ENCODE data around the gene MBD5.
A peak's percentile ranks its signal among the peaks of the same experiment; 100 is the strongest.

Gene MBD5

DNA sequence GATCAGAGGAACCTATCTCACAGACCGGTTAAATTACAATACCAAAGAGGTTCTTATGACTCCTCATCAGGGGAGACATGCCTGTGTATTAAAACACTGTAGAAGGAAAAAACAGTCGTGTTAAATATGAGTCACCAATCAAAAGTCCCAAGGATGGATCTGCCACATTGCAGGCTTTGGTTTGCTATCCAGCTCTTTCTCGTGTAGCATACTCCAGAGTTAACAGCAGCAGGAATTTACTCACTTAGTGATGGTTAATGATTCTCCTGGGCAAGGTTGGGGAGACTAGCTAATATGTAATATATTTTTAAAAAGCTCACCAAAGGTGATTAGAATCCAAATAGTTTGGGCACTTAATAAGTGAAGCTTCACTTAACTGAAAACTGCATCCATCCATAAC, 109.7 kb downstream of the MBD5 start:
- DNase-seq: no peak

DNA sequence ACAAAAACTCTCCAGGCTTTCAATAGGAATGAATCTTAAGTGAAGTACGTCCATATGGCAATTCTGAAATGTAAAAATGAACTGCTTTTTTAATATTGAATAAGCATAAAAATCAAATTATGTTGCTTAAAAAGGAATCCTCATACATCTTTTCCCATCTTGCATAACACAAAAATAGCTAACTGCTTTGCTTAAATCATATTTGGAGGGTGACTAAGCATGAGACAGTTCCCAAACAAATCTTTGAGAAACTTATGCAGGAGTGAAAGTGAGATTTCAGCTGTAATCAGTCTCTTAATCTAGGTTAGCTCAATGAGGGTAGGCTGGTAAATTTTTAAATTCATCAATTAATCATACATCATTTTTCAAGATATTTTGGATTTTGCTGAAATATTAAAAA, 111.5 kb downstream of the MBD5 start:
- no peak for DNase-seq

GRCh38 chr2:148135705-148136104, 114.8 kb downstream of the MBD5 start:
- no peak for DNase-seq

DNA sequence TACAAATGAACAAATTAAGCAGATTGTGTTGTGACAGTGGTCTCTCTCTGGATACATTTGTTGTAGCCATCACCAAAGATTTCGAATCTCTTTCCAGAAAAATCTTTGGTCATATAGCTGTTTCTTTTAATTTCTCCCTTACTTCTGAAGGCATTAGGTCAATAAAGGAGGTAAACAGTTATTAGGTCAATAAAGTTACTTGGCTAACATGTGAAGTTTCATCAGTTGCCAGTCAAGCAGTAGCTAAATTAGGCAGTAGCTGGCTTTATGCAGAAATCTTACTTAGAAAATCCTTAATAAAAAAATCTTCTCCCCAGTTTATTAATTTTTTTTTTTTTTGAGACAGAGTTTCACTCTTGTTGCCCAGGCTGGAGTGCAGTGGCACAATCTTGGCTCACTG, 115.5 kb downstream of the MBD5 start:
- no peak for DNase-seq

- DNase-seq: no peak
Observed at GRCh38 chr2:148161909-148162435, 141.1 kb downstream of the MBD5 start.

DNA sequence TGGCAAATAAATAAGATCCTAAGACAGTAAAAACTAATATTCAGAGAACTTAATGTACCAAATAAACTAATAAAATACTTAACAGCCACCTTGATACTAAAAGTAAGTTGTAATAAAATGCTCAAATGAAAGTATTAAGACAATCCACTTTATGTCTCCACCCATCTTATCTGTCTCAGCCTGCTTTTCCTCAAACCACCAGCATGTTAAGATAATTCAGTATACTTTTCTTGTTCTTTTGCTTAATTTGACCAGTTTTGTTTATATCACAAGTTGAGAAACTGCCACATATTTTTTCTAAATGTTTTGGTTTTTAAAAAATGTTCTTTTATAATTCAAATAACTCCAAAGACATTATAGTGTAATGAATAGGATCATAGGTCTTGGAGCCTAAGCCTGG, 142.0 kb downstream of the MBD5 start:
- no peak for DNase-seq

GRCh38 chr2:148165975-148166374, 145.1 kb downstream of the MBD5 start:
- no peak for DNase-seq

- no peak for DNase-seq
Observed at GRCh38 chr2:148167241-148167766, 146.4 kb downstream of the MBD5 start.

GRCh38 chr2:148167855-148168254, 147.0 kb downstream of the MBD5 start:
- DNase-seq: no peak

DNA sequence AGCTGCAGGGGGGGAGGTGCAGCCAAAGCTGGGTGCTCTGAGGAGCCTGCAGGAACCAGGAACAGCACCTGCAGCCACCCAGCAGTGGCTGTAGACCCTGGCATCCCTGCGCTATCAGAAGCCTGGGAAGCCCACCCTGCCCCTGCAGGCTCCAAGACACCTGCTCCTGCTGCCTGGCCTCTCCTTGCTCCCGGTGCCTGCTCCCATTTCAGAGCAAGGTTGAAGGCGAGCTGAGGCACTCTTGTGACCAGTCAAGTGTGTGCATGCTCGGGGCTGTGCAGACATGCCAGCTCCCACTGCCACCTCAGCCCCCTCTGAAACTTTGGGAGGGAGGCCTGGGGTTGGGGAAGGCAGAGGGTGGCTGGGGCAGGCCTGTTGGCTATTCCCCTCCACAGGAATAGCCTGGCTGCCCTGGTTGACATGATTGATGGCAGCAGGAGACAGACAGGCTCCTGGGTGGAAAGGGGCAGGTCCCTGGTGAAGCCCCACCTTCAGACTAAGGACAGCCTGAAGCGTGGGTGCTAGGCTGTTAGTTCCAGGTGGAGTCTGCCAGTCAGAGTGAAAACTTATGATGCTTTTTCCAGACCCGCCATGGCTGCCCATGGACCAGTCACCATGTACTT, 151.4 kb downstream of the MBD5 start:
- no peak for DNase-seq

DNA sequence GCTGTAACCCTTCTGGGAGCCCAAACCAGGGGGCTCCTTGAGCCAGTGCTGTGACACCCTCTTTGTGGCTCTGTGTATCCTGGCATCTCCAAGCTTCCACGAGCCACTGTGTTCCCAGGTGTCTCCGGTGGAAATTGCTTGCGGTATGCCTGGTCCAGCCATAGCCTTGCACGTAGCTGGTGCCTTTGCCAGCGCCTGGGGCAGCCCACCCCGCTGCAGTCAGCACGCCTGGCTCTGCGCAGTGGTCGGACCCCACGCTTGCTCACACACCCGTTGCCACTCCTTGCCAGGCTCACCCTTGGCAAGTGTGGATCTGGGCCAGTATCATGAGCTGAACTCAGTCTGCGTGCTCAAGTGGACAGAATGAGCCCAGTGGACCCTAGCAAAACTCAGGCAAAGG, 152.3 kb downstream of the MBD5 start:
- DNase-seq: no peak

GRCh38 chr2:148177559-148177958, 156.7 kb downstream of the MBD5 start:
- DNase-seq: no peak

- no peak for DNase-seq
Observed at GRCh38 chr2:148179724-148180123, 158.8 kb downstream of the MBD5 start.

DNA sequence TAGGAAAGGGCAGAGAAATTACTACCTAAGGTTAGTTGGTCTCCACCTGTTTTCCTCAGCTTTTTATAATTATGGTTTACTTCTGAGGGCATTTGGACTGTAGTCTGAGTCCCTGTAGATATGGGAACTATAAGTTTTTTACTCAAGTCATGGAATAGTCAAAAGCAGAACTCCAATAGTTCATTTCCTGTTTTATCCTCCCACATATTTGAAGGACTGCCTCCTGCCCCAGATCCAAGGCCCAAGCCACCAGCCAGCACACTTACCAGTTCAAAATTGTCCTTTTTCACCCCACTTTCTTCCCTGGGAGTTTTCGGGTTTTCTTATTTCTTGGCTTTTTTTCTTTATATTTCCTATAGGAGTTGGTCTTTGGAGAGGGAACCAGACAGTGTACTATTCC, 164.1 kb downstream of the MBD5 start:
- DNase-seq: no peak

- DNase-seq: no peak
Observed at GRCh38 chr2:148194882-148195281, 174.0 kb downstream of the MBD5 start.

DNA sequence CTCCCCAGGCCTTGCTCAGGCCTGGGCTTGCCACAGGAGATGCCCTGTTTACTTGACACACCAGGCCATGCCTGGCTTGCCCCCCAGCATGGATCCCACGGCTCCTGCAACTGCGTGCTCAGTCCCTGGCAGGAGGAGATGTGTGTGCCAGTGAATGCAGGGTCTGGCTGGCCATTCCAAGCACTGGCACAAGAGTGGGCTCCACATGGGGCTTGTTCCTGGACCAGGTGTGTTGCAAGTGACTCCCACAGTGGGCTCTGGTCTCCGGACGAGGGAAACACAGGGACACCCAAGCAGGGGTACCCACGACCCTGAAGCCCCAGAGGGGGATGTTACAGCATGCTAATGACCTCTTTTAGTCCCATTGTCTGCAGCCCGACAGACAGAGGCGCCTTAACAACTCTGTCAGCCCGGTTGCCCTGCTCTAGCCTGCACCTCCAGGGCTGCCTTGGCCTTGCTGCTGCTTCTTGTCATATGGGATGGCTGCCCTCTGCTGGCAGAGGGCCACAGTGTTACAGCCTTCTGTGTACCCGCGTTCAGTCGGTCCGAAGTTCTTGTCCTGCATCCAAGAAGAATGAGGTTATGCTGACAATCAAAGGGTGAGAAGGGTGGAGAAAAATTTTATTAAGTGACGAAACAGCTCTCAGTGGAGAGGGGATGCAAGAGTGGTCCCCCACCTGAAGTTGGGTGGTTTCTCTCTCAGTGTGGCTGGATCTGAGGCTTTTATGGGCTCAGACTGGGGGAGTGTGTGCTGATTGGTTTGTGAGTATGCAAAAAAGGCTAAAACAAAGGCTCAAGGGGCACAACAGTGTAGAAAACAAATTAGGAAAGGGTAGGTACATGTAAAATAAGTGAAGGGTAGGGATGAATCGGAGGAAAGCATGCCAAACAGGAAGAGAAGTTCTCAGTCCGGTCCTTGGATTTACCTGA, 180.4 kb downstream of the MBD5 start:
- peak; percentile 4 for DNase-seq

- DNase-seq: no peak
Observed at GRCh38 chr2:148202237-148202636, 181.3 kb downstream of the MBD5 start.

DNA sequence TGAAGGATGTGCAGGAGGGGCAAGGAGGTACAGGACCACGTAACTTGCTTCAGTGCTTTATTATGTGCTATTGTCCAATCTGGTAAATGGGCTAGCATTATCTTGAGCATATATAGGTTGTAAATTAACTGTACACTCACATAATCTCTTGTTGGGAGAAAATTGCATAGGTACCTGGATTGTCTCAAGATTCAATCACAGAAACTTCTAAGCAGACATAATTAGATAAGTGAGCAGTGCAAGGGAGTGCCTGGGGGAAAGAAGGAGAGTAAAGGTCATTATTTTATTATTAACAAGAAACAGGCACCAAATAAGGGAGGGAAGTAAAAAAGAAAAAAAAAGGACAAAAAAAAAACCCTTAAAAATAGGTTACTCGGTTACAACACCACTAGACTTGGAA, 186.2 kb downstream of the MBD5 start:
- no peak for DNase-seq

DNA sequence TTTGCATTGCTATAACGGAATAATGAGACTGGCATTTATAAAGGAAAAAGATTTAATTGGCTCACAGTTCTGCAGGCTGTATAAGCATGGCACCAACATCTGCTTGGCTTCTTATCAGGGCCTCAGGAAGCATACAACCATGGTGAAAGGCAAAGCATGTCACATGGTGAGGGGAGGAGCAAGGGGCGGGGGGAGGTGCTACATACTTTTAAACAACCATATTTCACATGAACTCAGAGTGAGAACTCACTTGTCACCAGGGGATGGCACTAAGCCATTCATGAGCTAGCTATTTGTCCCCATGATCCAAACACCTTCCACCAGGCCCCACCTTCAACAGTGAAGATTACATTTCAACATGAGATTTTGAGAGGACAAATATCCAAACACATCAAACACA, 188.7 kb downstream of the MBD5 start:
- no peak for DNase-seq

GRCh38 chr2:148218326-148219075, 197.6 kb downstream of the MBD5 start:
- no peak for DNase-seq

DNA sequence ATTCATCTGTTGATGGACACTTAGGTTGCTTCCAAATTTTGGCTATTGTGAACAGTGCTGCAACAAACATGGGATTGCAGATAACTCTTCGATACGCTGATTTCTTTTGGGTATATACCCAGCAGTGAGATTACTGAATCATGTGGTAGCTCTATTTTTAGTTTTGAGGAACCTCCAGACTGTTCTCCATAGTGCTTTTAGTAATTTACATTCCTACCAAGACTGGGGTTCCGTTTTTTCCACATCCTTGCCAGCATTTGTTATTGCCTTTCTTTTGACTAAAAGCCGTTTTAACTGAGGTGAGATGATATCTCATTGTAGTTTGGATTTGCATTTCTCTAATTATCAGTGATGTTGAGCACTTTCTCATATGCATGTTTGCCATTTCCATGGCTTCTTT, 200.3 kb downstream of the MBD5 start:
- no peak for DNase-seq

DNA sequence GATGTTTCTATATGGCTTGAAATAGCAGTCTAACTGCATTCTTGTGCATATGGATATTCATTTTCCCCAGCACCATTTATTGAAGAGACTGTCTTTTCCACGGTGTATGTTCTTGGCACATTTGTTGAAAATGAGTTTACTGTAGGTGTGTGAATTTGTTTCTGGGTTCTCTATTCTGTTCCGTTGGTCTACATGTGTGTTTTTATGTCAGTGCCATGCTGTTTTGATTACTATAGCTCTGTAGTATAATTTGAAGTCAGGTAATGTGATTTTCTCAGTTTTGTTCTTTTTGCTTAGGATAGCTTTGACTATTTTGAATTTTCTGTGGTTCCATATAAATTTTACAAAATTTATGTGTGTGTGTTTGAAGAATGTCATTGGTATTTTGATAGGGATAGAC, 201.0 kb downstream of the MBD5 start:
- no peak for DNase-seq

DNA sequence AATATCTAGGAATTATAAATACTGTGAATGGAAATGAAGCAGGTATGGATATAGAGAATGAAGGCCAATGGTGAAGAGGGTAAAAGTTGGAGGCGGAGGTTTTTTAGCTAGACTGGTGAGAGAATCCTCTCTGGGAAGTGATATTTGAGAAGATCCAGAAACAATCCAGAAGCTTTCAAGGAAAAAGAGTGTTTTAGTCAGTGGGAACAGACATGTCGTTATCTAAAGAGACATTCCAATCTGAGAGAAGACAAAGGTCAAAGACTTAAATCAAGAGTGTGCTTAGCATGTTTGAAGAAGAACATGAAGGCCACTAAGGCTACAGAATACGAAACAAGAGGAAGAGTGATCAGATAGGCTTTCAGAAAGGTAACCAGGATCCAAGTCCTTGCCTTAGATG, 211.0 kb downstream of the MBD5 start:
- DNase-seq: no peak
